K562 (cell line): Measurements from ENCODE around the gene NEDD8. TPM values are rescaled to one million over a fixed set of nuclear protein-coding genes. Genes with fewer than 3 reads are reported as not detected.

Source experiments
- ATAC-seq: fragments of 200-7000 bp; cut with Tn5 transposase; 3 replicates; pipeline ENCODE4 v1.9.1; 2020; ENCODE audit warnings: moderate library complexity
- BruUV-seq: library from RNA; stranded (reverse); fragments of 400-500 nt; replicated peaks from 2 replicates; lab custom pipeline; 2021; lab: Mats Ljungman, UMichigan
- CTCF ChIA-PET: fragments of 300-600 bp; formaldehyde crosslinking; extraction: SDS; loops from one replicate; lab custom pipeline; 2021; ENCODE audit warnings: low intra/inter-chr PET ratio; lab: Yijun Ruan, JAX
- POLR2A ChIA-PET: fragments of 300-600, 350-650 bp; sonication (Branson Sonifier 250); formaldehyde crosslinking; extraction: SDS; loops from one replicate; lab custom pipeline; 2021; ENCODE audit warnings: antibody characterized with exemption, inconsistent platforms; lab: Yijun Ruan, JAX
- DNase-seq, 4 experiments: peaks; one replicate each; pipeline versions ENCODE4 v3.0.0 to v3.0.0-alpha.2; 2011 to 2018; ENCODE audit warnings: low spot score in 3 of 4, mixed read lengths in 3 of 4; ENCODE audit errors: extremely low read depth in 1 of 4
- FAIRE-seq: peaks from 2 replicates; lab custom pipeline; 2011; peaks lifted over from hg19 to GRCh38; lab: Jason Lieb, UNC
- H2AFZ ChIP-seq: 2 replicates; pipeline ENCODE4 v1.6.0; 2011; ENCODE audit warnings: low read depth, low read length, control low read depth, inconsistent platforms
- H3K27ac ChIP-seq: fragments of 200-600 bp; 3 replicates; pipeline ENCODE4 v1.8.0; 2011; ENCODE audit warnings: low read depth, mild to moderate bottlenecking, control low read depth, inconsistent platforms, low read length, moderate library complexity, mixed read lengths; ENCODE audit errors: extremely low read depth
- H3K27me3 ChIP-seq, 2 experiments: fragments of 300-600 bp in 1 of 2; 2 replicates in 1 of 2; 3 replicates in 1 of 2; pipeline versions ENCODE4 v1.6.0 to v1.8.0; 2011; ENCODE audit warnings: inconsistent platforms in 2 of 2, low read length in 2 of 2, mild to moderate bottlenecking in 1 of 2, mixed read lengths in 1 of 2, moderate library complexity in 1 of 2; ENCODE audit not compliant: control insufficient read depth in 2 of 2, insufficient read depth in 2 of 2
- H3K36me3 ChIP-seq: fragments of 300-600 bp; 3 replicates; pipeline ENCODE4 v1.8.0; 2011; ENCODE audit warnings: mild to moderate bottlenecking, low read length, inconsistent platforms; ENCODE audit not compliant: control insufficient read depth, insufficient read depth
- H3K4me1 ChIP-seq, 2 experiments: fragments of 200-600 bp in 1 of 2; replicated peaks in 1 of 2; 2 replicates in 1 of 2; 3 replicates in 1 of 2; pipeline versions ENCODE4 v1.5.1 to v1.8.0; 2011; ENCODE audit warnings: inconsistent platforms in 2 of 2, low read length in 2 of 2, mild to moderate bottlenecking in 1 of 2, mixed read lengths in 1 of 2, moderate library complexity in 1 of 2; ENCODE audit not compliant: control insufficient read depth in 2 of 2, insufficient read depth in 2 of 2
- H3K4me2 ChIP-seq: 2 replicates; pipeline ENCODE4 v1.6.1; 2011; ENCODE audit warnings: low read length, control low read depth, inconsistent platforms, mixed read lengths; ENCODE audit not compliant: insufficient read depth
- H3K4me3 ChIP-seq: fragments of 200-600 bp; sonication (generic), shearing (Covaris generic); 2 replicates; pipeline ENCODE4 v1.5.1; 2016; ENCODE audit warnings: control low read depth, inconsistent platforms
- H3K79me2 ChIP-seq: fragments of 200-600 bp; 3 replicates; pipeline ENCODE4 v1.8.0; 2011; ENCODE audit warnings: low read length, inconsistent platforms; ENCODE audit not compliant: control insufficient read depth, insufficient read depth
- H3K9ac ChIP-seq, 2 experiments: 2 replicates each; pipeline versions ENCODE4 v1.6.0 to v1.6.1; 2011; ENCODE audit warnings: low read depth in 2 of 2, low read length in 2 of 2, control low read depth in 1 of 2, inconsistent platforms in 1 of 2, mild to moderate bottlenecking in 1 of 2, mixed read lengths in 1 of 2; ENCODE audit not compliant: insufficient read depth in 1 of 2
- H3K9me1 ChIP-seq: one replicate; pipeline ENCODE4 v1.6.0; 2011; ENCODE audit warnings: inconsistent platforms, mild to moderate bottlenecking, low read length, moderate library complexity; ENCODE audit not compliant: control insufficient read depth, insufficient read depth
- H3K9me3 ChIP-seq: replicated peaks from 2 replicates; pipeline ENCODE4 v1.5.1; 2011; ENCODE audit warnings: low read depth, low read length, inconsistent platforms; ENCODE audit not compliant: control insufficient read depth, insufficient read depth
- H4K20me1 ChIP-seq: replicated peaks from 2 replicates; pipeline ENCODE4 v1.6.1; 2011; ENCODE audit warnings: low read length, inconsistent platforms, mixed read lengths; ENCODE audit not compliant: control insufficient read depth, insufficient read depth
- C11orf30 ChIP-seq: fragments of 450-650 bp; IDR thresholded peaks from 2 replicates; pipeline ENCODE4 v1.6.1; 2016; ENCODE audit warnings: low read depth, mild to moderate bottlenecking
- CREM ChIP-seq: IDR thresholded peaks from 2 replicates; pipeline ENCODE4 v1.6.1; 2014; ENCODE audit warnings: antibody characterized with exemption, low read depth
- CXXC5 ChIP-seq: fragments of 250-450 bp; sonication (Bioruptor Pico); IDR thresholded peaks from 2 replicates; pipeline ENCODE4 v1.8.0; 2022; ENCODE audit warnings: inconsistent platforms, mild to moderate bottlenecking, moderate library complexity
- GABPB2 ChIP-seq: fragments of 250-450 bp; sonication (Bioruptor Pico); conservative IDR thresholded peaks from 2 replicates; pipeline ENCODE4 v1.5.1; 2021; ENCODE audit warnings: mild to moderate bottlenecking
- HEY1 ChIP-seq: fragments of 250-450 bp; sonication (Bioruptor Pico); IDR thresholded peaks from 2 replicates; pipeline ENCODE4 v1.5.0; 2020; ENCODE audit warnings: mild to moderate bottlenecking, moderate library complexity, borderline replicate concordance
- KLF1 ChIP-seq: fragments of 450-650 bp; IDR thresholded peaks from 2 replicates; pipeline ENCODE4 v1.6.1; 2016; ENCODE audit warnings: missing genetic modification characterization, missing compliant biosample characterization
- KLF10 ChIP-seq: fragments of 250-450 bp; sonication (Bioruptor Pico); IDR thresholded peaks from 2 replicates; pipeline ENCODE4 v1.6.1; 2021; ENCODE audit warnings: matching md5 sums
- NR3C1 ChIP-seq: sonication (generic); formaldehyde crosslinking; IDR thresholded peaks from 2 replicates; pipeline ENCODE4 v1.8.1; 2022; ENCODE audit warnings: missing genetic modification reagents
- POLR3A ChIP-seq: IDR thresholded peaks from 2 replicates; pipeline ENCODE4 v1.6.1; 2011; ENCODE audit warnings: borderline replicate concordance, mild to moderate bottlenecking, moderate library complexity; ENCODE audit not compliant: insufficient read length, insufficient read depth; ENCODE audit errors: extremely low read depth
- SETDB1 ChIP-seq: IDR thresholded peaks from one replicate; pipeline ENCODE4 v1.6.1; 2012; ENCODE audit warnings: low read length, control low read depth, inconsistent platforms
- SRSF1 ChIP-seq: fragments of 200-400 bp; formaldehyde crosslinking; IDR thresholded peaks from 2 replicates; pipeline ENCODE4 v1.6.1; 2017; ENCODE audit warnings: mild to moderate bottlenecking, low read depth, low read length, moderate library complexity
- TAF9B ChIP-seq: fragments of 450-650 bp; IDR thresholded peaks from 2 replicates; pipeline ENCODE4 v1.6.1; 2018; ENCODE audit warnings: mild to moderate bottlenecking; ENCODE audit not compliant: partially characterized antibody
- ZEB2 ChIP-seq: fragments of 450-650 bp; IDR thresholded peaks from 2 replicates; pipeline ENCODE4 v1.6.1; 2016
- ZFP30 ChIP-seq: fragments of 250-450 bp; sonication (Bioruptor Pico); IDR thresholded peaks from 2 replicates; pipeline ENCODE4 v1.8.0; 2022; ENCODE audit warnings: moderate library complexity, mild to moderate bottlenecking, inconsistent platforms, borderline replicate concordance
- ZNF764 ChIP-seq: fragments of 250-450 bp; sonication (Bioruptor Pico); IDR thresholded peaks from 2 replicates; pipeline ENCODE4 v1.4.0; 2020; ENCODE audit warnings: low read depth, mild to moderate bottlenecking, moderate library complexity
- WGBS: fragments of 100-300 bp; shearing (Covaris generic); methylation state at CpG from one replicate; pipeline ENCODE4 v1.1.6; 2016; ENCODE audit warnings: low coverage, mixed read lengths; ENCODE audit not compliant: insufficient coverage; ENCODE audit errors: missing lambda C conversion rate; 5-methylcytosine and 5-hydroxymethylcytosine counted together
- in situ Hi-C: fragments of 300-500 bp; cut with MboI; formaldehyde crosslinking; loops from 4 replicates; pipeline ENCODE4 v1.15.0; 2018; ENCODE audit warnings: inconsistent platforms, mixed read lengths
- intact Hi-C: fragments of 100-400 bp; cut with micrococcal nuclease; formaldehyde crosslinking; loops from 2 replicates; pipeline ENCODE4 v1.14.2; 2022
- polyA plus RNA-seq, 8 experiments: library from polyadenylated mRNA; depleted of rRNA in 4 of 8; stranded (reverse) in 5 of 8; unstranded in 3 of 8; fragments of >200 nt; fragmentation: Nextera tagmentation in 2 of 8; fragmentation: Illumina TruSeq in 1 of 8; extraction: Ambion mirVana in 2 of 8; extraction: Trizol in 1 of 8; gene quantifications; 2 replicates each; pipeline versions ENCODE4 v1.2.1 to v1.2.3, GENCODE V29; 2011 to 2014; ENCODE audit warnings: inconsistent platforms in 1 of 8, missing spikeins in 1 of 8
- total RNA-seq, 7 experiments: library from RNA; depleted of rRNA in 6 of 7; stranded (reverse); fragments of >200 nt in 6 of 7; fragmentation: Illumina TruSeq in 2 of 7; extraction: Trizol in 2 of 7; gene quantifications; 2 replicates each; pipeline versions ENCODE4 v1.2.1 to v1.2.3, GENCODE V29; 2011 to 2021; ENCODE audit warnings: low replicate concordance in 1 of 7
- TF ChIP-seq, protein P1 (sequence below): IDR thresholded peaks from 2 replicates; pipeline ENCODE4 v1.6.1; 2016; ENCODE audit warnings: missing genetic modification characterization, missing compliant biosample characterization
- TF ChIP-seq, protein P2 (sequence below): fragments of 450-650 bp; IDR thresholded peaks from 2 replicates; pipeline ENCODE4 v1.6.1; 2018; ENCODE audit warnings: mild to moderate bottlenecking, low read depth; ENCODE audit not compliant: partially characterized antibody

The NEDD8 gene
- total and polyA plus RNA-seq, 9 of the 15 experiments (the other 6 are each of a cell fraction or from before 2014, with no cell fraction given), result 142 to 691 (median 260) TPM

DNA sequence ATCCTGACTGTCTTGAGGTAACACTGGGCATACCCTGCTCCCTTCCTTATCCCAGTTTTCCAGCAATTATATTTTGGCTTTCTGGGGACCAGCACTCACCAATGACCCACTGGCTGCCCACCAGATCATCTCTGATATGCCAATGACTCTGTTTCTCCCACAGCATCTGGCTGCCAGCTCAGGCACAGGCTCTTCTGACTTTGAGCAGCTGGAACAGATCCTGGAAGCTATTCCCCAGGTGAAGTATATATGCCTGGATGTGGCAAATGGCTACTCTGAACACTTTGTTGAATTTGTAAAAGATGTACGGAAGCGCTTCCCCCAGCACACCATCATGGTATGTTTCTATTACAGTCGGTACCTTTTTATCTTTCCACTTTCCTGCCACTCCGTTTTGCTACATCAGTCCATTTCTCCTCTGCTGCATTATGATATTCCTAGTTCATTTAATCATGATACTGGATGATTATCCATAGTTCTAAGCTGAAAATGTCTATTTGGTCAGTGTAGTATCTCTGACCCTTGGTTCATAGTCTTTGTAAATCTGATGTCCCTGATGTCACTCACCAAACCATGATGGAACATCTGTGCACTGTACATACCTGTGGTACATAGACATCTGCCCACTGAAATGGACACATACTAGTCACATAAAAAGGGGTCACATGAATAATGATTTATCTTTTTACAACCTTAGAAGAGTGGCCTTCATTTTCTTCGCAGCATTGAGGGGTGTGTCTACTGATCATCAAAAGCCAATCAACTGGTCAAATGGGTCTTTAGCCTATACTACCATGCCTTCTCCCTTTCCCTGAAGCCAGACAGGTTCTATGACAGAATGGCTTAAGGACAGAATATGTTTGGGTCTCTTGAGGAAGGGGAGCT, 3.9 kb upstream of the NEDD8 start:
- no TSS peak for BruUV-seq
- H4K20me1 ChIP-seq, result no peaks in the 10 kb centered on the region
- H3K4me2 ChIP-seq, result no peak overlapping the region
- H3K9me1 ChIP-seq, result no peaks in the 10 kb centered on the region
- H3K36me3 ChIP-seq, result peaks cover 65% of the 10 kb centered on the region
- no peak for FAIRE-seq
- H3K27me3 ChIP-seq, result no peaks in the 10 kb centered on the region
- no peak overlapping the region for H2AFZ ChIP-seq
- H3K4me1 ChIP-seq, result peaks cover 1 to 15% of the 10 kb centered on the region in 2 experiments
- H3K79me2 ChIP-seq, result peaks cover 27% of the 10 kb centered on the region
- WGBS, result 90% methylated on average over 5 of the region's 5 CpGs
- in situ Hi-C loops, result no loop called here
- no peak overlapping the region for H3K9ac ChIP-seq
- H3K4me3 ChIP-seq, result no peak overlapping the region
- intact Hi-C loops, result no loop called here
- TF ChIP-seq HEY1 (CRISPR knock-in tag), result no peak
- no peak for TF ChIP-seq KLF1 (tag)
- TF ChIP-seq C11orf30, result no peak
- no peak for TF ChIP-seq POLR3A
- no peak for TF ChIP-seq ZNF764 (CRISPR knock-in tag)
- no peak for TF ChIP-seq CXXC5 (CRISPR knock-in tag)
- TF ChIP-seq TAF9B, result no peak
- no peak for TF ChIP-seq KLF10 (CRISPR knock-in tag)
- TF ChIP-seq GABPB2 (CRISPR knock-in tag), result no peak
- no peak for TF ChIP-seq ZFP30 (CRISPR knock-in tag)
- TF ChIP-seq CREM, result no peak
- TF ChIP-seq, protein P1, sequence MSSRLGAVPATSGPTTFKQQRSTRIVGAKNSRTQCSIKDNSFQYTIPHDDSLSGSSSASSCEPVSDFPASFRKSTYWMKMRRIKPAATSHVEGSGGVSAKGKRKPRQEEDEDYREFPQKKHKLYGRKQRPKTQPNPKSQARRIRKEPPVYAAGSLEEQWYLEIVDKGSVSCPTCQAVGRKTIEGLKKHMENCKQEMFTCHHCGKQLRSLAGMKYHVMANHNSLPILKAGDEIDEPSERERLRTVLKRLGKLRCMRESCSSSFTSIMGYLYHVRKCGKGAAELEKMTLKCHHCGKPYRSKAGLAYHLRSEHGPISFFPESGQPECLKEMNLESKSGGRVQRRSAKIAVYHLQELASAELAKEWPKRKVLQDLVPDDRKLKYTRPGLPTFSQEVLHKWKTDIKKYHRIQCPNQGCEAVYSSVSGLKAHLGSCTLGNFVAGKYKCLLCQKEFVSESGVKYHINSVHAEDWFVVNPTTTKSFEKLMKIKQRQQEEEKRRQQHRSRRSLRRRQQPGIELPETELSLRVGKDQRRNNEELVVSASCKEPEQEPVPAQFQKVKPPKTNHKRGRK, result no peak
- TF ChIP-seq, protein P2, sequence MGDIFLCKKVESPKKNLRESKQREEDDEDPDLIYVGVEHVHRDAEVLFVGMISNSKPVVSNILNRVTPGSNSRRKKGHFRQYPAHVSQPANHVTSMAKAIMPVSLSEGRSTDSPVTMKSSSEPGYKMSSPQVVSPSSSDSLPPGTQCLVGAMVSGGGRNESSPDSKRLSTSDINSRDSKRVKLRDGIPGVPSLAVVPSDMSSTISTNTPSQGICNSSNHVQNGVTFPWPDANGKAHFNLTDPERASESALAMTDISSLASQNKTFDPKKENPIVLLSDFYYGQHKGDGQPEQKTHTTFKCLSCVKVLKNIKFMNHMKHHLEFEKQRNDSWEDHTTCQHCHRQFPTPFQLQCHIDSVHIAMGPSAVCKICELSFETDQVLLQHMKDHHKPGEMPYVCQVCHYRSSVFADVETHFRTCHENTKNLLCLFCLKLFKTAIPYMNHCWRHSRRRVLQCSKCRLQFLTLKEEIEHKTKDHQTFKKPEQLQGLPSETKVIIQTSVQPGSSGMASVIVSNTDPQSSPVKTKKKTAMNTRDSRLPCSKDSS, result no peak
- TF ChIP-seq NR3C1 (CRISPR knock-in tag), result no peak
- TF ChIP-seq SRSF1, result no peak
- no peak for TF ChIP-seq ZEB2
- no peak for TF ChIP-seq SETDB1
- ChIA-PET POLR2A (interaction anchor here (1.0 kb wide), 1 partner anchor 38 kb away, joined by 3 read pairs; no protein-coding TSS in a partner anchor), CTCF (no interaction called here)
- DNase-seq, result no peak
- no peaks in the 10 kb centered on the region for H3K9me3 ChIP-seq
- ATAC-seq, result no peak
- no peak overlapping the region for H3K27ac ChIP-seq
